H9 (cell line): Measurements from ENCODE around the gene NEGR1. TPM values are rescaled to one million over a fixed set of nuclear protein-coding genes. Genes with fewer than 3 reads are reported as not detected.

Experiments used
- DNase-seq: peaks from one replicate; pipeline ENCODE4 v3.0.0-alpha.2; 2017
- H2AFZ ChIP-seq: one replicate; pipeline ENCODE4 v1.6.1; 2013; ENCODE audit warnings: mild to moderate bottlenecking, low read length, control low read depth, moderate library complexity
- H2AK5ac ChIP-seq: 2 replicates; pipeline ENCODE4 v1.6.1; 2013; ENCODE audit warnings: low read length, control low read depth, mixed read lengths; ENCODE audit not compliant: insufficient read length
- H2BK120ac ChIP-seq: one replicate; pipeline ENCODE4 v1.6.1; 2013; ENCODE audit warnings: low read depth, mild to moderate bottlenecking, low read length, control low read depth, inconsistent platforms; ENCODE audit not compliant: poor library complexity, severe bottlenecking
- H2BK12ac ChIP-seq: 2 replicates; pipeline ENCODE4 v1.6.1; 2013; ENCODE audit warnings: low read length, control low read depth, mixed read lengths, low read depth; ENCODE audit not compliant: insufficient read length
- H2BK15ac ChIP-seq: 2 replicates; pipeline ENCODE4 v1.6.1; 2013; ENCODE audit warnings: low read depth, low read length, control low read depth
- H2BK20ac ChIP-seq: one replicate; pipeline ENCODE4 v1.6.1; 2013; ENCODE audit warnings: low read depth, mild to moderate bottlenecking, low read length, control low read depth, inconsistent platforms; ENCODE audit not compliant: poor library complexity, severe bottlenecking
- H2BK5ac ChIP-seq: 2 replicates; pipeline ENCODE4 v1.6.1; 2013; ENCODE audit warnings: low read length, control low read depth, mixed read lengths; ENCODE audit not compliant: insufficient read length
- H3K14ac ChIP-seq: 2 replicates; pipeline ENCODE4 v1.6.1; 2013; ENCODE audit warnings: low read length, control low read depth; ENCODE audit not compliant: insufficient read depth
- H3K18ac ChIP-seq: 2 replicates; pipeline ENCODE4 v1.6.1; 2013; ENCODE audit warnings: low read depth, mild to moderate bottlenecking, mixed read lengths, low read length, control low read depth; ENCODE audit not compliant: insufficient read length
- H3K23ac ChIP-seq: 2 replicates; pipeline ENCODE4 v1.6.1; 2013; ENCODE audit warnings: low read length, control low read depth, mixed read lengths, low read depth; ENCODE audit not compliant: insufficient read length
- H3K23me2 ChIP-seq: 2 replicates; pipeline ENCODE4 v1.6.1; 2013; ENCODE audit warnings: low read depth, mild to moderate bottlenecking, mixed read lengths, low read length, control low read depth; ENCODE audit not compliant: insufficient read length, poor library complexity, severe bottlenecking
- H3K27ac ChIP-seq: 2 replicates; pipeline ENCODE4 v1.5.1; 2013; ENCODE audit warnings: low read length, control low read depth, mixed read lengths, low read depth; ENCODE audit not compliant: insufficient read length
- H3K27me3 ChIP-seq: 2 replicates; pipeline ENCODE4 v1.6.1; 2013; ENCODE audit warnings: low read length, control low read depth, inconsistent platforms; ENCODE audit not compliant: insufficient read depth
- H3K4ac ChIP-seq: 2 replicates; pipeline ENCODE4 v1.6.1; 2013; ENCODE audit warnings: low read depth, mild to moderate bottlenecking, control low read depth, inconsistent platforms, low read length, moderate library complexity
- H3K4me1 ChIP-seq: 2 replicates; pipeline ENCODE4 v1.6.1; 2013; ENCODE audit warnings: low read length, control low read depth, inconsistent platforms; ENCODE audit not compliant: insufficient read depth
- H3K4me2 ChIP-seq: 2 replicates; pipeline ENCODE4 v1.6.1; 2013; ENCODE audit warnings: low read length, control low read depth, mixed read lengths; ENCODE audit not compliant: insufficient read length, insufficient read depth
- H3K56ac ChIP-seq: 2 replicates; pipeline ENCODE4 v1.6.1; 2013; ENCODE audit warnings: low read depth, mild to moderate bottlenecking, mixed read lengths, low read length, control low read depth; ENCODE audit not compliant: insufficient read length
- H3K79me1 ChIP-seq: 2 replicates; pipeline ENCODE4 v1.6.1; 2013; ENCODE audit warnings: low read depth, mild to moderate bottlenecking, moderate library complexity, low read length, control low read depth, inconsistent platforms; ENCODE audit not compliant: insufficient read depth, poor library complexity, severe bottlenecking
- H3K79me2 ChIP-seq: 2 replicates; pipeline ENCODE4 v1.6.1; 2013; ENCODE audit warnings: low read length, control low read depth, inconsistent platforms; ENCODE audit not compliant: insufficient read depth
- H3K9ac ChIP-seq: 2 replicates; pipeline ENCODE4 v1.6.1; 2013; ENCODE audit warnings: low read length, control low read depth, mixed read lengths; ENCODE audit not compliant: insufficient read length; ENCODE audit errors: extremely low read depth
- H3K9me3 ChIP-seq: one replicate; pipeline ENCODE4 v1.6.1; 2013; ENCODE audit warnings: low read depth, low read length, inconsistent platforms; ENCODE audit not compliant: control insufficient read depth
- H3T11ph ChIP-seq: one replicate; pipeline ENCODE4 v1.6.1; 2013; ENCODE audit warnings: mild to moderate bottlenecking, low read length, control low read depth, inconsistent platforms
- H4K20me1 ChIP-seq: one replicate; pipeline ENCODE4 v1.6.1; 2013; ENCODE audit not compliant: control insufficient read depth, insufficient read length, insufficient read depth
- H4K5ac ChIP-seq: 2 replicates; pipeline ENCODE4 v1.6.1; 2013; ENCODE audit warnings: low read depth, mild to moderate bottlenecking, mixed read lengths, low read length, control low read depth; ENCODE audit not compliant: insufficient read length
- H4K8ac ChIP-seq: replicated peaks from 2 replicates; pipeline ENCODE4 v1.6.1; 2013; ENCODE audit warnings: low read length, control low read depth, mixed read lengths, low read depth; ENCODE audit not compliant: insufficient read length
- H4K91ac ChIP-seq: 2 replicates; pipeline ENCODE4 v1.6.1; 2013; ENCODE audit warnings: low read depth, mild to moderate bottlenecking, moderate library complexity, mixed read lengths, low read length, control low read depth; ENCODE audit not compliant: insufficient read length
- H3K27ac Mint-ChIP-seq, 3 experiments: 2 replicates in 2 of 3; 3 replicates in 1 of 3; pipeline ENCODE4 v1.8.0; 2020 to 2021; ENCODE audit warnings: mixed read lengths in 3 of 3, mild to moderate bottlenecking in 1 of 3, moderate library complexity in 1 of 3
- H3K27me3 Mint-ChIP-seq: 2 replicates; pipeline ENCODE4 v1.8.0; 2021; ENCODE audit warnings: low read depth, mild to moderate bottlenecking, moderate library complexity, mixed read lengths
- H3K36me3 Mint-ChIP-seq, 3 experiments: 2 replicates in 2 of 3; 3 replicates in 1 of 3; pipeline ENCODE4 v1.8.0; 2020 to 2021; ENCODE audit warnings: low read depth in 3 of 3, mixed read lengths in 3 of 3; ENCODE audit not compliant: insufficient read depth in 1 of 3
- H3K4me1 Mint-ChIP-seq, 2 experiments: 2 replicates each; pipeline ENCODE4 v1.8.0; 2020; ENCODE audit warnings: mixed read lengths in 2 of 2
- H3K4me3 Mint-ChIP-seq, 2 experiments: 2 replicates in 1 of 2; 3 replicates in 1 of 2; pipeline ENCODE4 v1.8.0; 2020 to 2021; ENCODE audit warnings: mild to moderate bottlenecking in 2 of 2, mixed read lengths in 2 of 2, moderate library complexity in 1 of 2
- H3K9me3 Mint-ChIP-seq, 2 experiments: 2 replicates in 1 of 2; 3 replicates in 1 of 2; pipeline ENCODE4 v1.8.0; 2020; ENCODE audit warnings: mild to moderate bottlenecking in 2 of 2, mixed read lengths in 2 of 2, moderate library complexity in 1 of 2
- WGBS: extraction: QIAGEN DNeasy Blood & Tissue Kit; methylation state at CpG from one replicate; pipeline ENCODE4 v1.1.7; 2013; ENCODE audit warnings: missing lambda C conversion rate, low lambda C conversion rate, mixed read lengths; ENCODE audit not compliant: insufficient read length; ENCODE audit errors: extremely low coverage; 5-methylcytosine and 5-hydroxymethylcytosine counted together
- total RNA-seq: library from RNA; stranded (reverse); gene quantifications from 2 replicates; pipeline ENCODE4 v1.2.1, GENCODE V29; 2021
- TF ChIP-seq, protein P1 (sequence below): fragments of 200-600 bp; sonication (generic); conservative IDR thresholded peaks from 3 replicates; pipeline ENCODE4 v1.8.0; 2021; ENCODE audit warnings: antibody characterized with exemption, mild to moderate bottlenecking

Gene NEGR1
- total RNA-seq, 1 experiment from 2014 or later, result 0.13 TPM

DNA sequence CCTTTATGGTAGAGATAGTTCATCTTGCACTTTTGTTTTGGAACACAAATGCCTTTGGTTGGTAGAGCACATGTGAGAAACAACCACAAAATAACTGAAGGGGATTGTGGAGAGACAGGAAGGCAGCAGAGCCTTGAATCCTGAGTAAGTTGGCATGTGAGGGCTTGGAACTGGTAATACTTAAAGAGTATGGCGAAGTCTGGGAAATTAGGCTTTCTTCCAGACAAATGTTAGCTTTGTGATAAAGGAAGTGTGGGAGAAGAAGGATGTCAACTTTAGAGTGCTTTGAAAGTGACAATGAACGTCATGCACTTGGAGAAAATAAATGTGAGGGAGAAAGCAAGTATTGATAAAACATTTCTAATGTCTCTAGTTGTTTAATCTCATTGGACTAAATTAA is 725.2 kb downstream of the NEGR1 start:
- Histone ChIP-seq H3K79me2 (no peaks in the 10 kb centered on the region), H3K4ac (no peak overlapping the region)

More for the DNA sequence above, 725.2 kb downstream of the NEGR1 start:
- no peaks in the 10 kb centered on the region for H3K79me1 ChIP-seq
- no peak overlapping the region for H2BK5ac ChIP-seq
- TF ChIP-seq, protein P1, sequence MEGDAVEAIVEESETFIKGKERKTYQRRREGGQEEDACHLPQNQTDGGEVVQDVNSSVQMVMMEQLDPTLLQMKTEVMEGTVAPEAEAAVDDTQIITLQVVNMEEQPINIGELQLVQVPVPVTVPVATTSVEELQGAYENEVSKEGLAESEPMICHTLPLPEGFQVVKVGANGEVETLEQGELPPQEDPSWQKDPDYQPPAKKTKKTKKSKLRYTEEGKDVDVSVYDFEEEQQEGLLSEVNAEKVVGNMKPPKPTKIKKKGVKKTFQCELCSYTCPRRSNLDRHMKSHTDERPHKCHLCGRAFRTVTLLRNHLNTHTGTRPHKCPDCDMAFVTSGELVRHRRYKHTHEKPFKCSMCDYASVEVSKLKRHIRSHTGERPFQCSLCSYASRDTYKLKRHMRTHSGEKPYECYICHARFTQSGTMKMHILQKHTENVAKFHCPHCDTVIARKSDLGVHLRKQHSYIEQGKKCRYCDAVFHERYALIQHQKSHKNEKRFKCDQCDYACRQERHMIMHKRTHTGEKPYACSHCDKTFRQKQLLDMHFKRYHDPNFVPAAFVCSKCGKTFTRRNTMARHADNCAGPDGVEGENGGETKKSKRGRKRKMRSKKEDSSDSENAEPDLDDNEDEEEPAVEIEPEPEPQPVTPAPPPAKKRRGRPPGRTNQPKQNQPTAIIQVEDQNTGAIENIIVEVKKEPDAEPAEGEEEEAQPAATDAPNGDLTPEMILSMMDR, result no peak
- H3T11ph ChIP-seq, result no peak overlapping the region
- Mint-ChIP-seq H3K27me3 (no peaks in the 10 kb centered on the region), H3K4me1 (no peaks in the 10 kb centered on the region), H3K9me3 (no peaks in the 10 kb centered on the region), H3K36me3 (no peaks in the 10 kb centered on the region), H3K27ac (no peak overlapping the region), H3K4me3 (no peak overlapping the region)
- DNase-seq, result no peak
- no peaks in the 10 kb centered on the region for H3K4me1 ChIP-seq
- H2BK15ac ChIP-seq, result no peak overlapping the region
- no peak overlapping the region for H3K23ac ChIP-seq
- H4K8ac ChIP-seq, result no peak overlapping the region
- no peaks in the 10 kb centered on the region for H3K9me3 ChIP-seq
- no peaks in the 10 kb centered on the region for H3K27me3 ChIP-seq
- no peak overlapping the region for H3K14ac ChIP-seq
- H4K20me1 ChIP-seq, result no peaks in the 10 kb centered on the region
- no peak overlapping the region for H2BK12ac ChIP-seq
- H3K23me2 ChIP-seq, result no peaks in the 10 kb centered on the region
- no peak overlapping the region for H4K91ac ChIP-seq
- no peak overlapping the region for H4K5ac ChIP-seq
- no peak overlapping the region for H3K56ac ChIP-seq
- WGBS, result no CpG with 5 or more reads among the region's 2 CpGs
- no peak overlapping the region for H2AK5ac ChIP-seq
- H2BK20ac ChIP-seq, result no peak overlapping the region
- H3K18ac ChIP-seq, result no peak overlapping the region
- no peak overlapping the region for H3K27ac ChIP-seq
- H3K4me2 ChIP-seq, result no peak overlapping the region
- H2BK120ac ChIP-seq, result no peak overlapping the region
- no peak overlapping the region for H2AFZ ChIP-seq
- no peak overlapping the region for H3K9ac ChIP-seq
